H1 (cell line): ENCODE results near the gene NOL8. TPM values are rescaled to one million over a fixed set of nuclear protein-coding genes. Genes with fewer than 3 reads are reported as not detected.

ENCODE experiments used
- CTCF ChIA-PET: fragments of 300-600 bp; sonication (Branson Sonifier 250); formaldehyde crosslinking; loops from one replicate; lab custom pipeline; 2021; ENCODE audit not compliant: partially characterized antibody; lab: Charles Lee
- POLR2A ChIA-PET: fragments of 300-600 bp; sonication (Branson Sonifier 250); formaldehyde crosslinking; loops from one replicate; lab custom pipeline; 2021; ENCODE audit warnings: inconsistent platforms; ENCODE audit not compliant: partially characterized antibody; lab: Charles Lee
- DNase-seq, 2 experiments: peaks; one replicate each; pipeline versions ENCODE4 v3.0.0 to v3.0.0-alpha.2; 2010 to 2022; ENCODE audit warnings: low spot score in 2 of 2, low read depth in 1 of 2, mixed read lengths in 1 of 2
- FAIRE-seq: peaks from 2 replicates; lab custom pipeline; 2011; peaks lifted over from hg19 to GRCh38; lab: Jason Lieb, UNC
- H2AFZ ChIP-seq: 2 replicates; pipeline ENCODE4 v1.8.1; 2012; ENCODE audit warnings: low read length, inconsistent platforms
- H2AK5ac ChIP-seq: 2 replicates; pipeline ENCODE4 v1.6.1; 2013; ENCODE audit warnings: low read depth, low read length
- H2BK120ac ChIP-seq: replicated peaks from 2 replicates; pipeline ENCODE3; 2013; ENCODE audit warnings: low read depth, low read length, inconsistent platforms
- H2BK12ac ChIP-seq: 2 replicates; pipeline ENCODE4 v1.6.1; 2013; ENCODE audit warnings: low read depth, low read length
- H2BK15ac ChIP-seq: 2 replicates; pipeline ENCODE4 v1.6.1; 2013; ENCODE audit warnings: low read length
- H2BK20ac ChIP-seq: 2 replicates; pipeline ENCODE4 v1.6.1; 2013; ENCODE audit warnings: low read length
- H2BK5ac ChIP-seq: 2 replicates; pipeline ENCODE4 v1.6.1; 2013; ENCODE audit warnings: low read depth, low read length
- H3K14ac ChIP-seq: 2 replicates; pipeline ENCODE4 v1.6.1; 2013; ENCODE audit warnings: inconsistent platforms; ENCODE audit not compliant: insufficient read length
- H3K18ac ChIP-seq: 2 replicates; pipeline ENCODE4 v1.6.1; 2013; ENCODE audit warnings: low read length; ENCODE audit errors: extremely low read depth
- H3K23ac ChIP-seq: 2 replicates; pipeline ENCODE4 v1.6.1; 2013; ENCODE audit warnings: inconsistent platforms; ENCODE audit not compliant: insufficient read length
- H3K23me2 ChIP-seq: 2 replicates; pipeline ENCODE4 v1.6.1; 2013; ENCODE audit warnings: low read depth, low read length
- H3K27ac ChIP-seq: 2 replicates; pipeline ENCODE4 v1.6.1; 2011; ENCODE audit warnings: low read depth, low read length, inconsistent platforms
- H3K27me3 ChIP-seq, 4 experiments: replicated peaks in 1 of 4; 1 replicate in 1 of 4; 2 replicates in 3 of 4; pipeline versions ENCODE4 v1.6.1 to v1.8.1; 2011 to 2013; ENCODE audit warnings: low read length in 3 of 4, mild to moderate bottlenecking in 3 of 4, inconsistent platforms in 2 of 4, mixed read lengths in 2 of 4, moderate library complexity in 1 of 4; ENCODE audit not compliant: control insufficient read depth in 3 of 4, insufficient read depth in 3 of 4; ENCODE audit errors: extremely low read depth in 1 of 4
- H3K36me3 ChIP-seq, 4 experiments: 2 replicates each; pipeline versions ENCODE4 v1.6.1 to v1.8.1; 2011 to 2013; ENCODE audit warnings: mild to moderate bottlenecking in 4 of 4, low read length in 3 of 4, moderate library complexity in 2 of 4, control low read depth in 1 of 4, inconsistent platforms in 1 of 4; ENCODE audit not compliant: insufficient read depth in 4 of 4, control insufficient read depth in 2 of 4
- H3K4ac ChIP-seq: replicated peaks from 2 replicates; pipeline ENCODE3; 2013; ENCODE audit warnings: low read length, low read depth, mixed read lengths, inconsistent platforms; ENCODE audit not compliant: insufficient read length
- H3K4me1 ChIP-seq, 4 experiments: replicated peaks in 1 of 4; 1 replicate in 1 of 4; 2 replicates in 3 of 4; pipeline versions ENCODE4 v1.6.1 to v1.8.1; 2011 to 2013; ENCODE audit warnings: low read length in 3 of 4, inconsistent platforms in 2 of 4, mixed read lengths in 1 of 4; ENCODE audit not compliant: insufficient read depth in 4 of 4, control insufficient read depth in 3 of 4
- H3K4me2 ChIP-seq, 2 experiments: 2 replicates each; pipeline versions ENCODE4 v1.6.1 to v1.8.1; 2011 to 2013; ENCODE audit warnings: low read depth in 2 of 2, low read length in 2 of 2, control low read depth in 1 of 2, inconsistent platforms in 1 of 2, mild to moderate bottlenecking in 1 of 2; ENCODE audit not compliant: insufficient read depth in 1 of 2
- H3K4me3 ChIP-seq, 4 experiments: fragments of 200-600, 300-600 bp in 1 of 4; sonication (generic), shearing (Covaris generic), sonication (Bioruptor Twin) in 1 of 4; 2 replicates each; pipeline versions ENCODE4 v1.5.1 to v1.8.1; 2011 to 2016; ENCODE audit warnings: low read length in 4 of 4, low read depth in 3 of 4, control low read depth in 2 of 4, inconsistent platforms in 2 of 4, mild to moderate bottlenecking in 2 of 4, mixed read lengths in 1 of 4, moderate library complexity in 1 of 4; ENCODE audit not compliant: insufficient read depth in 2 of 4; ENCODE audit errors: extremely low read depth in 1 of 4
- H3K56ac ChIP-seq: replicated peaks from 2 replicates; pipeline ENCODE3; 2013; ENCODE audit warnings: low read depth, mild to moderate bottlenecking, mixed read lengths, low read length, inconsistent platforms; ENCODE audit not compliant: insufficient read length
- H3K79me1 ChIP-seq: 2 replicates; pipeline ENCODE4 v1.6.1; 2013; ENCODE audit warnings: low read depth, low read length, control low read depth
- H3K79me2 ChIP-seq, 2 experiments: 2 replicates each; pipeline versions ENCODE4 v1.6.1 to v1.8.1; 2012 to 2013; ENCODE audit warnings: low read length in 2 of 2, mild to moderate bottlenecking in 2 of 2, inconsistent platforms in 1 of 2; ENCODE audit not compliant: insufficient read depth in 2 of 2, control insufficient read depth in 1 of 2
- H3K9ac ChIP-seq, 4 experiments: replicated peaks in 1 of 4; 1 replicate in 1 of 4; 2 replicates in 3 of 4; pipeline versions ENCODE4 v1.6.1 to v1.8.1; 2011 to 2013; ENCODE audit warnings: low read depth in 3 of 4, low read length in 3 of 4, control low read depth in 2 of 4, mild to moderate bottlenecking in 2 of 4, moderate library complexity in 2 of 4, inconsistent platforms in 1 of 4; ENCODE audit errors: extremely low read depth in 1 of 4
- H3K9me3 ChIP-seq, 2 experiments: 2 replicates each; pipeline versions ENCODE4 v1.6.1 to v1.8.1; 2012 to 2013; ENCODE audit warnings: mild to moderate bottlenecking in 2 of 2, moderate library complexity in 2 of 2, control low read depth in 1 of 2, inconsistent platforms in 1 of 2, low read depth in 1 of 2, low read length in 1 of 2, mixed read lengths in 1 of 2; ENCODE audit not compliant: insufficient read depth in 2 of 2
- H4K20me1 ChIP-seq, 2 experiments: replicated peaks in 1 of 2; 2 replicates each; pipeline versions ENCODE3 to v1.8.1; 2011 to 2013; ENCODE audit warnings: inconsistent platforms in 2 of 2, low read length in 2 of 2, mild to moderate bottlenecking in 1 of 2; ENCODE audit not compliant: insufficient read depth in 2 of 2, control insufficient read depth in 1 of 2
- H4K5ac ChIP-seq: 2 replicates; pipeline ENCODE4 v1.6.1; 2013; ENCODE audit warnings: low read length, low read depth, mixed read lengths, inconsistent platforms; ENCODE audit not compliant: insufficient read length
- H4K8ac ChIP-seq: 2 replicates; pipeline ENCODE4 v1.8.0; 2013; ENCODE audit warnings: mild to moderate bottlenecking, moderate library complexity, low read length, inconsistent platforms; ENCODE audit not compliant: insufficient read depth; ENCODE audit errors: extremely low read depth
- H4K91ac ChIP-seq: replicated peaks from 2 replicates; pipeline ENCODE3; 2013; ENCODE audit warnings: low read length, mixed read lengths, inconsistent platforms; ENCODE audit not compliant: insufficient read length
- CEBPB ChIP-seq: IDR thresholded peaks from 2 replicates; pipeline ENCODE4 v1.6.1; 2012; ENCODE audit warnings: low read depth, low read length
- CTBP2 ChIP-seq: IDR thresholded peaks from 2 replicates; pipeline ENCODE4 v1.7.0; 2011; ENCODE audit warnings: borderline replicate concordance, mild to moderate bottlenecking, moderate library complexity, mixed read lengths, low read length; ENCODE audit not compliant: insufficient read depth, insufficient read length
- CTCF ChIP-seq, 3 experiments: IDR thresholded peaks; 1 replicate in 2 of 3; 2 replicates in 1 of 3; pipeline versions ENCODE4 v1.5.1 to v1.6.1; 2011; ENCODE audit warnings: low read length in 3 of 3, mild to moderate bottlenecking in 3 of 3, inconsistent platforms in 2 of 3, low read depth in 1 of 3, moderate library complexity in 1 of 3; ENCODE audit not compliant: insufficient read depth in 1 of 3; ENCODE audit errors: control extremely low read depth in 1 of 3
- MAX ChIP-seq: IDR thresholded peaks from 2 replicates; pipeline ENCODE4 v1.6.1; 2012; ENCODE audit warnings: inconsistent platforms
- SAP30 ChIP-seq: fragments of 300-600 bp; sonication (generic); IDR thresholded peaks from 2 replicates; pipeline ENCODE4 v1.7.1; 2012; ENCODE audit warnings: low read length, moderate library complexity, mild to moderate bottlenecking, inconsistent platforms; ENCODE audit not compliant: insufficient read depth, insufficient replicate concordance
- USF2 ChIP-seq: IDR thresholded peaks from 2 replicates; pipeline ENCODE4 v1.6.1; 2011; ENCODE audit warnings: low read length, improper control_type of control experiment
- YY1 ChIP-seq: IDR thresholded peaks from 2 replicates; pipeline ENCODE4 v1.6.1; 2011; ENCODE audit warnings: low read depth, mild to moderate bottlenecking, low read length
- WGBS, 2 experiments: shearing (Covaris generic) in 1 of 2; methylation state at CpG; one replicate each; pipeline versions ENCODE4 v1.1.6 to v1.1.7; 2013 to 2015; ENCODE audit warnings: low lambda C conversion rate in 2 of 2, mixed read lengths in 2 of 2, inconsistent platforms in 1 of 2, low coverage in 1 of 2, missing lambda C conversion rate in 1 of 2; ENCODE audit not compliant: insufficient replicate concordance in 2 of 2, insufficient coverage in 1 of 2, insufficient read length in 1 of 2; ENCODE audit errors: extremely low coverage in 1 of 2, missing lambda C conversion rate in 1 of 2; 5-methylcytosine and 5-hydroxymethylcytosine counted together
- polyA plus RNA-seq, 7 experiments: library from polyadenylated mRNA; depleted of rRNA in 3 of 7; stranded (reverse) in 5 of 7; unstranded in 2 of 7; fragments of >200 nt in 5 of 7; fragments of 200-250 nt in 2 of 7; gene quantifications; 1 replicate in 5 of 7; 2 replicates in 1 of 7; 4 replicates in 1 of 7; pipeline versions ENCODE4 v1.2.1 to v1.2.3, GENCODE V29; 2011 to 2013; ENCODE audit warnings: missing spikeins in 2 of 7, mixed read lengths in 2 of 7
- total RNA-seq: library from RNA; stranded (reverse); fragmentation: NEBNext Ultra II Directional; extraction: Animal tissue kit (Norgen Biotek cat#: 25700); gene quantifications from 2 replicates; pipeline ENCODE4 v1.2.1, GENCODE V29; 2021

The NOL8 gene
- total and polyA plus RNA-seq, 2 of the 8 experiments (the other 6 are each of a cell fraction or from before 2014, with no cell fraction given) = 6.2 to 30.4 TPM

- Histone ChIP-seq H3K9me3 (no peaks in the 10 kb centered on the region), H2BK5ac (no peak overlapping the region), H3K4ac (no peak overlapping the region), H4K8ac (peak overlapping the region; percentile 22; the same call in 1 of the 2 replicates), H2BK12ac (no peak overlapping the region), H2BK20ac (no peak overlapping the region), H4K91ac (no peak overlapping the region), H3K18ac (no peak overlapping the region), H2BK120ac (no peak overlapping the region), H3K79me2 (peaks cover 21 to 58% of the 10 kb centered on the region in 2 experiments), H3K4me3 (peak overlapping the region; percentile 86 to 95 (median 92)), H3K9ac (peak overlapping the region; percentile 15 to 95 (median 90); a peak in 6 of 7 replicates), H3K14ac (no peak overlapping the region), H3K27me3 (no peaks in the 10 kb centered on the region), H3K23ac (no peak overlapping the region), H3K27ac (0 out of 2 replicates have a peak overlapping the region, but pooled peaks have one; percentile 5), H3K56ac (no peak overlapping the region), H3K23me2 (peaks cover 5% of the 10 kb centered on the region), H2BK15ac (no peak overlapping the region), H2AFZ (no peak overlapping the region), H3K4me1 (peaks cover 0 to 3% (median 2%) of the 10 kb centered on the region in 4 experiments; a peak in 3 of 7 replicates), H2AK5ac (no peak overlapping the region), H3K79me1 (peaks cover 6% of the 10 kb centered on the region), H3K4me2 (peak overlapping the region; percentile 95 to 97), H4K5ac (peak overlapping the region; percentile 23), H4K20me1 (peaks cover 0 to 2% of the 10 kb centered on the region in 2 experiments), H3K36me3 (peaks cover 2 to 40% (median 11%) of the 10 kb centered on the region in 4 experiments; a peak in 6 of 8 replicates)
- POLR2A ChIA-PET = interaction anchor here (0.9 to 6.3 kb wide), 13 partner anchors 8 to 145 kb away, joined by 3 to 87 read pairs (median 8); partner anchors contain the start of genes CENPP and NOL8
- 66 to 100% methylated on average over 1 to 8 of the region's 8 CpGs for WGBS, 2 experiments
- no peak for DNase-seq
- CTCF ChIA-PET = interaction anchor here (0.6 kb wide), 1 partner anchor 98 kb away, joined by 3 read pairs; no protein-coding TSS in a partner anchor
- no peak for FAIRE-seq
- TF ChIP-seq CEBPB (no peak), CTBP2 (no peak), CTCF (IDR thresholded peaks at IDR 0.05; ENCODE audit: control extremely low read depth in 1 of 3, insufficient read depth in 1 of 3, low read depth in 1 of 3, low read length in 3 of 3) (no peak), SAP30 (peak; percentile 4), YY1 (no peak), USF2 (no peak), MAX (no peak)
These were observed 32.6 kb downstream of the NOL8 start for GRCh38 chr9:92292338-92293074.
